Measurements from ENCODE around the gene BCAP29. TPM values are rescaled to one million over a fixed set of nuclear protein-coding genes. Genes with fewer than 3 reads are reported as not detected.

The BCAP29 gene
- total and polyA plus RNA-seq, 5 donors, result 53.8 to 107 (median 99.8) TPM

Other genes with a start within 250 kb of the BCAP29 start
- 10 to 100 TPM; 15.8 to 50.0 (median 45.1) TPM for gene GPR22, start 110.2 kb upstream of the BCAP29 start, total RNA-seq
- 16.5 TPM for gene GPR22, start 110.2 kb upstream of the BCAP29 start, polyA plus RNA-seq
- gene COG5, start 16.3 kb upstream of the BCAP29 start, total RNA-seq, result 10 to 100 TPM; 40.6 to 59.2 (median 46.7) TPM
- gene COG5, start 16.3 kb upstream of the BCAP29 start, polyA plus RNA-seq, result 18.5 TPM
- gene DUS4L, start 16.3 kb upstream of the BCAP29 start, total RNA-seq, result 1 to 10 TPM; 6.8 to 8.4 (median 7.9) TPM
- gene DUS4L, start 16.3 kb upstream of the BCAP29 start, polyA plus RNA-seq, result 6.1 TPM
- gene SLC26A4, start 80.6 kb downstream of the BCAP29 start, total RNA-seq, result under 1 TPM; 0.32 to 0.84 (median 0.47) TPM
- 0.23 TPM for gene SLC26A4, start 80.6 kb downstream of the BCAP29 start, polyA plus RNA-seq
- gene CBLL1, start 163.9 kb downstream of the BCAP29 start, total RNA-seq, result 10 to 100 TPM; 15.8 to 21.2 (median 19.2) TPM
- 6.3 TPM for gene CBLL1, start 163.9 kb downstream of the BCAP29 start, polyA plus RNA-seq
- gene SLC26A3, start 223.0 kb downstream of the BCAP29 start, total RNA-seq, result not detected
- 0.07 TPM for gene SLC26A3, start 223.0 kb downstream of the BCAP29 start, polyA plus RNA-seq